ENCODE data around the gene IGFBP5.

IGFBP5 gene

DNA sequence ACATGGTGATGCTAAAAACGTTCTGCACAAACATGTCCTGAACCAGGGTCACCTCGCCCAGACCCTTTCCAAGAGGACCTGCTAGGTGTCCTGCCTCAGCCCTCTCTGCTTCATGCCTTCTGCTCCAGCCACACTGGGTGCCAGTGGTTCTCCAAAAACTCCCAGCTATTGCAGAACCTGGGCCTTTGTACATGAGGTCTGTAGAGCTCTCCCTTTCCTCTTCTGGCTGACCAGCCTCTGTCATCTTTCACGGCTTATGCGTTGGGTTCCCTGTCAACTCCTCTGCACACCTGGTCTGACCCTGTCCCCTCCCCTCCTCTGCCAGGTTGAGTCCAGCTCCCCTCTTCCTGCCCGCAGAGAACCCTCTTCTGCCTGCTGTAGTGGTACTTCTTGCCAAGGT lies 35.5 kb upstream of the IGFBP5 start:
- no peak overlapping the region for H3K4me3 ChIP-seq (ENCODE audit: control insufficient read depth, low read depth, low read length)
- no peak for DNase-seq (ENCODE audit: low read depth)
- TF ChIP-seq, protein P1, sequence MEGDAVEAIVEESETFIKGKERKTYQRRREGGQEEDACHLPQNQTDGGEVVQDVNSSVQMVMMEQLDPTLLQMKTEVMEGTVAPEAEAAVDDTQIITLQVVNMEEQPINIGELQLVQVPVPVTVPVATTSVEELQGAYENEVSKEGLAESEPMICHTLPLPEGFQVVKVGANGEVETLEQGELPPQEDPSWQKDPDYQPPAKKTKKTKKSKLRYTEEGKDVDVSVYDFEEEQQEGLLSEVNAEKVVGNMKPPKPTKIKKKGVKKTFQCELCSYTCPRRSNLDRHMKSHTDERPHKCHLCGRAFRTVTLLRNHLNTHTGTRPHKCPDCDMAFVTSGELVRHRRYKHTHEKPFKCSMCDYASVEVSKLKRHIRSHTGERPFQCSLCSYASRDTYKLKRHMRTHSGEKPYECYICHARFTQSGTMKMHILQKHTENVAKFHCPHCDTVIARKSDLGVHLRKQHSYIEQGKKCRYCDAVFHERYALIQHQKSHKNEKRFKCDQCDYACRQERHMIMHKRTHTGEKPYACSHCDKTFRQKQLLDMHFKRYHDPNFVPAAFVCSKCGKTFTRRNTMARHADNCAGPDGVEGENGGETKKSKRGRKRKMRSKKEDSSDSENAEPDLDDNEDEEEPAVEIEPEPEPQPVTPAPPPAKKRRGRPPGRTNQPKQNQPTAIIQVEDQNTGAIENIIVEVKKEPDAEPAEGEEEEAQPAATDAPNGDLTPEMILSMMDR (IDR thresholded peaks at IDR 0.05; ENCODE audit: control insufficient read depth, insufficient read depth, low read depth, low read length, missing control alignments) = no peak

DNA sequence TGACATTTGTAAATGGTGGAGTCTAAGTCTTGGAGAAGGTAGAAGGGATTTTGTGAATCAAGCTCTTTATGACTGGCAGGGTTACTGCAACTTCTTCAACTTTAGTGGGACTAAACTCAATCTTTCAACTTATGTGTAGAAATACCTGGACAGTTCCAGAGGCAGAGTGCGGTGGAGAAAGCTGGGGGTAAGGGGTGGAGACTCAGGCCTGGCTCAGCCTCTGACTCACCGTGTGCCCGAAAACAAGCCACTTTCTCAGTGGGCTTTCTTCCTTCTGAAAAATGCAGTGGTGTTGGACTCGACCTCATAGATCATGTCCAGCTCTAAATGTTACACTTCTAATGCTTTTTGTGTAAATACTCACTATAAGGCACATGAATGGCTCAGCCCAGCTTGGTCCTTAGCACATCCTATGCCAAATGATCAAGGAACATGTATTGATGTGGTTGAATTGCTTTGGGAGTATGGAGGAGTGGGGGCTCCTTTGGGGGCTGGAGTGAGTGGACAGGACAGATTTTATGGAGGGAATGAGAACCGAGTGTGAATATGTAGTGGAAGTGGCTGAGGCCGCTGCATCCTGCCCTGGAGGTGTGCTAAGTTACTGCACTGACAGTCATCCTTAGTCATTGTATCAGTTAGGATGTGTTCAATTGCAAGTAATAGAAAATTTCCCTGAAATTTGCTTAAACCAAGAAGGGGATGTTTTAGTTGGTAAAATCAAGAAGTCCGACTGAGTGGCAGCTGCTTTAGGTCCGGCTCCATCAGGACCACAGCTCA lies 32.2 kb upstream of the IGFBP5 start:
- no peak overlapping the region for H3K4me3 ChIP-seq (ENCODE audit: control insufficient read depth, low read depth, low read length)
- no peak for DNase-seq (ENCODE audit: low read depth)
- TF ChIP-seq, protein P1 (IDR thresholded peaks at IDR 0.05; ENCODE audit: control insufficient read depth, insufficient read depth, low read depth, low read length, missing control alignments) = no peak

DNA sequence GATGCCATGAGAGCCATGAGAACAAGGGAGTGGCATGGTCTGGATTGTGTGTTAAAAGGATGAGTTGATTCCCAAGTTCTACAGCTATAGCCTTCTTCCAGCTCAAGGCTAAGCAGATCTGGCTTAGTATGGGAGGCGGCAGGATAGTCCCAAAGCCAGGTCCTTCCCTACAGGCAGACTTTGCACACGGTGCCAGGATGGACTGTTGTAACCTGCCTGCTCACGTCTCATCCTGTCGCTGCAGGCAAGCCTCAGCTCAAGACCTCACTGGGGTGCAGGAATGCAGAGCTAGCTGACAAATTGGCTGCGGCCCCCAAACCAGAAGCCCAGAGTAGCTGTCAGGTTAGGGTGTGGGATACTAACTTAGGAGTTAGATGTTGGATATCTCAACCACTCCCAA lies 28.8 kb upstream of the IGFBP5 start:
- DNase-seq (ENCODE audit: low read depth) = no peak
- TF ChIP-seq, protein P1 (IDR thresholded peaks at IDR 0.05; ENCODE audit: control insufficient read depth, insufficient read depth, low read depth, low read length, missing control alignments) = no peak

DNA sequence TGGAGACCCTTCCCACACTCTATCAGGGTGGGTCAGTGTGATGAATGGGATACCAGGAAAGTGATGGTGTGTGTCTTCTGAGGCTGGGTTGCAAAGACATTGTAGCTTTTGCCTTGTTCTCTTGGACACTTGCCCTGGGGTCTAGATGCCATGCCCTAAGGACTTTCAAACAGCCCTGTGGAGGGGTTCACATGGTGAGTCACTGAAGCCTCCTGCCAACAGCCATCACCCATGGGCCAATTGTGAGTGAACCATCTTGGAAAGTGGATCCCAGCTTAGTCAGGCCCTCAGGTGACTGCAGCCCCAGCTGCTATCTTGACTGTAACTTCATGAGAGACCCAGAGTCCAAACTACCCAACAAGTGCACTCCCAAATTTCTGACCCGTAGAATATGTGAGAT lies 25.8 kb upstream of the IGFBP5 start:
- H3K4me3 ChIP-seq (ENCODE audit: control insufficient read depth, low read depth, low read length) = no peak overlapping the region
- DNase-seq (ENCODE audit: low read depth) = no peak
- TF ChIP-seq, protein P1 (IDR thresholded peaks at IDR 0.05; ENCODE audit: control insufficient read depth, insufficient read depth, low read depth, low read length, missing control alignments) = no peak

More for the DNA sequence above, 28.8 kb upstream of the IGFBP5 start:
- H3K4me3 ChIP-seq (ENCODE audit: control insufficient read depth, low read depth, low read length) = no peak overlapping the region

DNA sequence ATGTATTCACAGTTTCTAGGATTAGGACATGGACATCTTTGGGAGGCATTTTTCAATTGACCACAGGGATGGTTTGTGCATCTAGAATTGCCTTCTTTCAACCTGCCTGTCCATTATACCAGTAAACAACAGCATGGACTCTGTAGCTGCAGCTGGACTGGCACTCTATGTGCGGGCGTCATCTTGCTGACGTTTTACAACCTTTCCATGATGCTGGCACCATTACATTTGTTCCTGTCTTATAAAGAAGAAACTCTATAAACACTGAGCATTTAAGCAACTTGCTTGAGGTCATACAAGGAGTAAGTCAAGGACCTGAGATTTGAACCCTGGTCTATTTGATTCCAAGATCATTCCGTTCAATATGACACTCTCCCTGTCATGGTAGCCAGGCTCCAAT lies 25.4 kb upstream of the IGFBP5 start:
- H3K4me3 ChIP-seq (ENCODE audit: control insufficient read depth, low read depth, low read length) = no peak overlapping the region
- DNase-seq (ENCODE audit: low read depth) = no peak
- TF ChIP-seq, protein P1 (IDR thresholded peaks at IDR 0.05; ENCODE audit: control insufficient read depth, insufficient read depth, low read depth, low read length, missing control alignments) = no peak

DNA sequence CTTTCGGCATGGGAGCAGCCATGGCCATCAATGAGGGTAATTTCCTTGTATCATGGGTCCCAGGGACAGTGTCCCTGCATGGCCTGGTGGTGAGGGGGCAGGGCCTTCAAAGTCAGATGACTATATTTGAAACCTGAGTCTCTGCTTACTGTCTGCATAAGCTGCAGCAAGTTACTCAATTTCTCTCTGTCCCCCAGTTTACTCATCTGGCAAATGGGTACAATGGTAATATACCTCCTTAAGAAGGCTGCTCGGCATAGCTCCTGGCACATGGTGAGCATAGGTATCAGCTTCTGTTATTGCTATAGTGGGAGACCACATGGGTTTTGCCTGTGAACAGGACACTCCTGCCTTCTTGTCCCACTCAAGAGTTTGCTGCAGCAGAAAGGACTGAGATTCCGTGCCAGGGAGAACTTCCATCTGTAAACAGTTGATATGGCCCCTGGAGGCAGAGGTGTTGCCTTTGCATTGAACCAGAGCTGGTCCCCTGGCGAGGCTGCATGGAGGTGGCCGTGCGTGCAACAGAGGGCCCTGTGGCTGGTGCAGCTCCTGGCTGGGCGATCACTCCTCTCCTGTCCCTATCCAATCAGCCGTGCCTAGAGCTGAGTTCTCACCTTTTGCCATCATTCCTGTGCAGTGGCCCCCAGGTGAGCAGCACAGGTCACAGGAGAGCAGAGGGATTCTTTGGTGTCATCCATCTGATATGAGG lies 22.7 kb upstream of the IGFBP5 start:
- TF ChIP-seq, protein P1 (IDR thresholded peaks at IDR 0.05; ENCODE audit: control insufficient read depth, insufficient read depth, low read depth, low read length, missing control alignments) = no peak
- DNase-seq (ENCODE audit: low read depth) = no peak

More for the DNA sequence above, 22.7 kb upstream of the IGFBP5 start:
- no peak overlapping the region for H3K4me3 ChIP-seq (ENCODE audit: control insufficient read depth, low read depth, low read length)
